ENCODE measurements around the gene PPIB.

Gene PPIB

DNA sequence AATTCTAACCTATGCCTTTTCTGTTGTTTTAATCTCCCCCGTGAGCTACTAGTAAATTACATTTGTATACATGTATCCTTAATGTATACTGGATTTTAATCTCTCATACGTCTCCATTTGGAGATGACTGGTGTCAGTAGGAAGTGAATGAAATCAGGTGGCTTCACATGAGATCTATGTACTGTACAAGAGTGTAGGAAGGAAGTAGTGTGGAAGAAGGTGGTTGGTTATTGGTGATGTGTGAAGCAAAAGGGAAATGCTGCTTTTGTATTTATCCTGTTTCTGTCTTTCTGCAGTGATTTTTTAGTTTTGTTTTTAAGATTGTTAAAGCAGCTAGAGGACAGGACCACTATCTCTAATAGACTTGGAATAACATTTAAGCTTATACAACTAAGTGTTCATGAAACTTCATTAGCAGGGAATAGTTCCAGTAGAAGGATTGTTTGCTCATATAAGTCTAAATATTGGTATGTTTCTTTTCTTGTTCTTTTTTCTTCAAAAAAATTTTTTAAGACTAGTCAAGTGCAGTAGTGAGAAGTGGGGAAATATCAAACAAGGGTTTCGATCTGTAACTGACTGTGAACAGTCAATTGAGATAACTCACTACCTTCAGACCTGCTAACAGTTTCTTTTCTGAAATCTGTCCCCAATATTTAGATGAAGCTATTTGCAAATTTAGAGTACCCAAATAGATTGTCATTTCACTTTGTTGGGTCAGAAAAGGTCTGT is 51.7 kb downstream of the PPIB start:
- TF ChIP-seq, protein P1, sequence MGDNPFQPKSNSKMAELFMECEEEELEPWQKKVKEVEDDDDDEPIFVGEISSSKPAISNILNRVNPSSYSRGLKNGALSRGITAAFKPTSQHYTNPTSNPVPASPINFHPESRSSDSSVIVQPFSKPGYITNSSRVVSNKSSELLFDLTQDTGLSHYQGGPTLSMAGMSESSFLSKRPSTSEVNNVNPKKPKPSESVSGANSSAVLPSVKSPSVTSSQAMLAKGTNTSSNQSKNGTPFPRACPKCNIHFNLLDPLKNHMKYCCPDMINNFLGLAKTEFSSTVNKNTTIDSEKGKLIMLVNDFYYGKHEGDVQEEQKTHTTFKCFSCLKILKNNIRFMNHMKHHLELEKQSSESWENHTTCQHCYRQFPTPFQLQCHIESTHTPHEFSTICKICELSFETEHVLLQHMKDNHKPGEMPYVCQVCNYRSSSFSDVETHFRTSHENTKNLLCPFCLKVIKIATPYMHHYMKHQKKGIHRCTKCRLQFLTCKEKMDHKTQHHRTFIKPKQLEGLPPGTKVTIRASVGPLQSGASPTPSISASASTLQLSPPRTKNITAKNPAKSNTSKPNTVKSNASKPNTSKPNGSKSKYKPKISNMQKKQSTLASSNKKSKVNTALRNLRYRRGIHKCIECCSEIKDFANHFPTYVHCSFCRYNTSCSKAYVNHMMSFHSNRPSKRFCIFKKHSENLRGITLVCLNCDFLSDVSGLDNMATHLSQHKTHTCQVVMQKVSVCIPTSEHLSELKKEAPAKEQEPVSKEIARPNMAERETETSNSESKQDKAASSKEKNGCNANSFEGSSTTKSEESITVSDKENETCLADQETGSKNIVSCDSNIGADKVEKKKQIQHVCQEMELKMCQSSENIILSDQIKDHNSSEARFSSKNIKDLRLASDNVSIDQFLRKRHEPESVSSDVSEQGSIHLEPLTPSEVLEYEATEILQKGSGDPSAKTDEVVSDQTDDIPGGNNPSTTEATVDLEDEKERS (tag by site-specific recombination; IDR thresholded peaks at IDR 0.05) = no peak
- TF ChIP-seq KLF1 (tag by site-specific recombination; IDR thresholded peaks at IDR 0.05) (no peak), ZNF2 (tag by site-specific recombination; IDR thresholded peaks at IDR 0.05) (no peak), ZFP69B (tag by site-specific recombination; IDR thresholded peaks at IDR 0.05) (no peak), ZNF214 (tag by site-specific recombination; IDR thresholded peaks at IDR 0.05; ENCODE audit: borderline replicate concordance) (no peak), ZNF621 (tag by site-specific recombination; IDR thresholded peaks at IDR 0.05) (no peak), SP7 (tag by site-specific recombination; IDR thresholded peaks at IDR 0.05) (no peak), SCRT1 (tag by site-specific recombination; IDR thresholded peaks at IDR 0.05; ENCODE audit: borderline replicate concordance) (no peak), ZNF529 (tag by site-specific recombination; IDR thresholded peaks at IDR 0.05; ENCODE audit: insufficient replicate concordance) (no peak), YY2 (tag by site-specific recombination; IDR thresholded peaks at IDR 0.05) (no peak), ZNF416 (tag by site-specific recombination; IDR thresholded peaks at IDR 0.05) (no peak), ZNF341 (tag by site-specific recombination; IDR thresholded peaks at IDR 0.05; ENCODE audit: low read depth) (no peak)
- TF ChIP-seq, protein P2, sequence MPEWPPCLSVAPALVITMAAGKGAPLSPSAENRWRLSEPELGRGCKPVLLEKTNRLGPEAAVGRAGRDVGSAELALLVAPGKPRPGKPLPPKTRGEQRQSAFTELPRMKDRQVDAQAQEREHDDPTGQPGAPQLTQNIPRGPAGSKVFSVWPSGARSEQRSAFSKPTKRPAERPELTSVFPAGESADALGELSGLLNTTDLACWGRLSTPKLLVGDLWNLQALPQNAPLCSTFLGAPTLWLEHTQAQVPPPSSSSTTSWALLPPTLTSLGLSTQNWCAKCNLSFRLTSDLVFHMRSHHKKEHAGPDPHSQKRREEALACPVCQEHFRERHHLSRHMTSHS (tag by site-specific recombination; IDR thresholded peaks at IDR 0.05) = no peak
- TF ChIP-seq, protein P3, sequence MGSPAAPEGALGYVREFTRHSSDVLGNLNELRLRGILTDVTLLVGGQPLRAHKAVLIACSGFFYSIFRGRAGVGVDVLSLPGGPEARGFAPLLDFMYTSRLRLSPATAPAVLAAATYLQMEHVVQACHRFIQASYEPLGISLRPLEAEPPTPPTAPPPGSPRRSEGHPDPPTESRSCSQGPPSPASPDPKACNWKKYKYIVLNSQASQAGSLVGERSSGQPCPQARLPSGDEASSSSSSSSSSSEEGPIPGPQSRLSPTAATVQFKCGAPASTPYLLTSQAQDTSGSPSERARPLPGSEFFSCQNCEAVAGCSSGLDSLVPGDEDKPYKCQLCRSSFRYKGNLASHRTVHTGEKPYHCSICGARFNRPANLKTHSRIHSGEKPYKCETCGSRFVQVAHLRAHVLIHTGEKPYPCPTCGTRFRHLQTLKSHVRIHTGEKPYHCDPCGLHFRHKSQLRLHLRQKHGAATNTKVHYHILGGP (tag by site-specific recombination; IDR thresholded peaks at IDR 0.05) = no peak
- TF ChIP-seq, protein P4, sequence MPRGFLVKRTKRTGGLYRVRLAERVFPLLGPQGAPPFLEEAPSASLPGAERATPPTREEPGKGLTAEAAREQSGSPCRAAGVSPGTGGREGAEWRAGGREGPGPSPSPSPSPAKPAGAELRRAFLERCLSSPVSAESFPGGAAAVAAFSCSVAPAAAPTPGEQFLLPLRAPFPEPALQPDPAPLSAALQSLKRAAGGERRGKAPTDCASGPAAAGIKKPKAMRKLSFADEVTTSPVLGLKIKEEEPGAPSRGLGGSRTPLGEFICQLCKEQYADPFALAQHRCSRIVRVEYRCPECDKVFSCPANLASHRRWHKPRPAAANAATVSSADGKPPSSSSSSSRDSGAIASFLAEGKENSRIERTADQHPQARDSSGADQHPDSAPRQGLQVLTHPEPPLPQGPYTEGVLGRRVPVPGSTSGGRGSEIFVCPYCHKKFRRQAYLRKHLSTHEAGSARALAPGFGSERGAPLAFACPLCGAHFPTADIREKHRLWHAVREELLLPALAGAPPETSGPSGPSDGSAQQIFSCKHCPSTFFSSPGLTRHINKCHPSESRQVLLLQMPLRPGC (tag by site-specific recombination; IDR thresholded peaks at IDR 0.05) = no peak
- TF ChIP-seq, protein P5, sequence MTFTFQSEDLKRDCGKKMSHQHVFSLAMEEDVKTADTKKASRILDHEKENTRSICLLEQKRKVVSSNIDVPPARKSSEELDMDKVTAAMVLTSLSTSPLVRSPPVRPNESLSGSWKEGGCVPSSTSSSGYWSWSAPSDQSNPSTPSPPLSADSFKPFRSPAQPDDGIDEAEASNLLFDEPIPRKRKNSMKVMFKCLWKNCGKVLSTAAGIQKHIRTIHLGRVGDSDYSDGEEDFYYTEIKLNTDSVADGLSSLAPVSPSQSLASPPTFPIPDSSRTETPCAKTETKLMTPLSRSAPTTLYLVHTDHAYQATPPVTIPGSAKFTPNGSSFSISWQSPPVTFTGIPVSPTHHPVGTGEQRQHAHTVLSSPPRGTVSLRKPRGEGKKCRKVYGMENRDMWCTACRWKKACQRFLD (tag by site-specific recombination; IDR thresholded peaks at IDR 0.05) = no peak
- TF ChIP-seq, protein P6, sequence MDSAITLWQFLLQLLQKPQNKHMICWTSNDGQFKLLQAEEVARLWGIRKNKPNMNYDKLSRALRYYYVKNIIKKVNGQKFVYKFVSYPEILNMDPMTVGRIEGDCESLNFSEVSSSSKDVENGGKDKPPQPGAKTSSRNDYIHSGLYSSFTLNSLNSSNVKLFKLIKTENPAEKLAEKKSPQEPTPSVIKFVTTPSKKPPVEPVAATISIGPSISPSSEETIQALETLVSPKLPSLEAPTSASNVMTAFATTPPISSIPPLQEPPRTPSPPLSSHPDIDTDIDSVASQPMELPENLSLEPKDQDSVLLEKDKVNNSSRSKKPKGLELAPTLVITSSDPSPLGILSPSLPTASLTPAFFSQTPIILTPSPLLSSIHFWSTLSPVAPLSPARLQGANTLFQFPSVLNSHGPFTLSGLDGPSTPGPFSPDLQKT (IDR thresholded peaks at IDR 0.05; ENCODE audit: borderline replicate concordance, low read depth, low read length) = no peak
- TF ChIP-seq, protein P7, sequence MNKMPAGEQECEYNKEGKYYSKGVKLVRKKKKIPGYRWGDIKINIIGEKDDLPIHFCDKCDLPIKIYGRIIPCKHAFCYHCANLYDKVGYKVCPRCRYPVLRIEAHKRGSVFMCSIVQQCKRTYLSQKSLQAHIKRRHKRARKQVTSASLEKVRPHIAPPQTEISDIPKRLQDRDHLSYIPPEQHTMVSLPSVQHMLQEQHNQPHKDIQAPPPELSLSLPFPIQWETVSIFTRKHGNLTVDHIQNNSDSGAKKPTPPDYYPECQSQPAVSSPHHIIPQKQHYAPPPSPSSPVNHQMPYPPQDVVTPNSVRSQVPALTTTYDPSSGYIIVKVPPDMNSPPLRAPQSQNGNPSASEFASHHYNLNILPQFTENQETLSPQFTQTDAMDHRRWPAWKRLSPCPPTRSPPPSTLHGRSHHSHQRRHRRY (tag by site-specific recombination; IDR thresholded peaks at IDR 0.05) = no peak
- TF ChIP-seq, protein P8, sequence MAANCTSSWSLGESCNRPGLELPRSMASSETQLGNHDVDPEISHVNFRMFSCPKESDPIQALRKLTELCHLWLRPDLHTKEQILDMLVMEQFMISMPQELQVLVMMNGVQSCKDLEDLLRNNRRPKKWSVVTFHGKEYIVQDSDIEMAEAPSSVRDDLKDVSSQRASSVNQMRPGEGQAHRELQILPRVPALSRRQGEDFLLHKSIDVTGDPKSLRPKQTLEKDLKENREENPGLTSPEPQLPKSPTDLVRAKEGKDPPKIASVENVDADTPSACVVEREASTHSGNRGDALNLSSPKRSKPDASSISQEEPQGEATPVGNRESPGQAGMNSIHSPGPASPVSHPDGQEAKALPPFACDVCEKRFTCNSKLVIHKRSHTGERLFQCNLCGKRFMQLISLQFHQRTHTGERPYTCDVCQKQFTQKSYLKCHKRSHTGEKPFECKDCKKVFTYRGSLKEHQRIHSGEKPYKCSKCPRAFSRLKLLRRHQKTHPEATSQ (tag by site-specific recombination; IDR thresholded peaks at IDR 0.05) = no peak
- CTCF ChIA-PET = interaction anchor here (0.5 kb wide), 1 partner anchor 730 kb away, joined by 3 read pairs; no protein-coding TSS in a partner anchor

More for the DNA sequence above, 51.7 kb downstream of the PPIB start:
- no peak overlapping the region for H3K4me3 ChIP-seq (ENCODE audit: low read depth, low read length)
- H3K36me3 ChIP-seq (ENCODE audit: control insufficient read depth in 2 of 2, insufficient read depth in 1 of 2, low read length in 2 of 2) = peaks cover 0 to 36% of the 10 kb centered on the region in 2 experiments
- no peak overlapping the region for H3K27ac ChIP-seq (ENCODE audit: extremely low read depth, low read depth, low read length)
- H3K4me1 ChIP-seq (ENCODE audit: control insufficient read depth, insufficient read depth, low read length) = no peaks in the 10 kb centered on the region
- no peaks in the 10 kb centered on the region for H3K9me3 ChIP-seq (ENCODE audit: control insufficient read depth, insufficient read depth, low read depth, low read length)
- POLR2A ChIA-PET = interaction anchor here (1.1 kb wide), 1 partner anchor 15 kb away, joined by 3 read pairs; the partner anchor contains the start of gene SNX1
